GM12872 (cell line): ENCODE data around the gene FRMD5.

ENCODE experiments used
- CTCF ChIP-seq: IDR thresholded peaks from 3 replicates; pipeline ENCODE4 v1.5.1; 2011; ENCODE audit warnings: low read depth, mild to moderate bottlenecking, low read length, moderate library complexity; ENCODE audit not compliant: insufficient read depth

The FRMD5 gene

GRCh38 chr15:43958861-43959330 lies 236.2 kb downstream of the FRMD5 start:
- no peak for TF ChIP-seq CTCF

GRCh38 chr15:43957724-43958123 lies 237.3 kb downstream of the FRMD5 start:
- TF ChIP-seq CTCF: no peak

GRCh38 chr15:43955140-43955539 lies 239.9 kb downstream of the FRMD5 start:
- no peak for TF ChIP-seq CTCF

- TF ChIP-seq CTCF: no peak
Observed at GRCh38 chr15:43954181-43954621, 240.9 kb downstream of the FRMD5 start.

- TF ChIP-seq CTCF: no peak
Observed at GRCh38 chr15:43953402-43953801, 241.7 kb downstream of the FRMD5 start.

- TF ChIP-seq CTCF: no peak
Observed at GRCh38 chr15:43950531-43950930, 244.5 kb downstream of the FRMD5 start.

- TF ChIP-seq CTCF: no peak
Observed at GRCh38 chr15:43948691-43949325, 246.3 kb downstream of the FRMD5 start.
